Measurements from ENCODE around the gene SP1. TPM values are rescaled to one million over a fixed set of nuclear protein-coding genes. Genes with fewer than 3 reads are reported as not detected.

Gene SP1
- total and polyA plus RNA-seq, 9 of the 15 experiments (the other 6 are each of a cell fraction or from before 2014, with no cell fraction given): 8.0 to 65.5 (median 41.6) TPM

- TF ChIP-seq MLX (CRISPR knock-in tag; conservative IDR thresholded peaks at IDR 0.05): no peak
- no peak for TF ChIP-seq HLTF (IDR thresholded peaks at IDR 0.05)
- TF ChIP-seq ZNF696 (CRISPR knock-in tag; conservative IDR thresholded peaks at IDR 0.05): no peak
- 0 out of 2 replicates have a peak, but pooled peaks have one; percentile 18 for TF ChIP-seq MAX (CRISPR knock-in tag; IDR thresholded peaks at IDR 0.05)
- no peak for TF ChIP-seq ZNF584 (CRISPR knock-in tag; IDR thresholded peaks at IDR 0.05; ENCODE audit: low read depth)
- 0 out of 2 replicates have a peak, but pooled peaks have one; percentile 2 for TF ChIP-seq GATAD2A (IDR thresholded peaks at IDR 0.05)
- no peak for TF ChIP-seq ZNF79 (CRISPR knock-in tag; IDR thresholded peaks at IDR 0.05; ENCODE audit: low read depth)
- TF ChIP-seq ZC3H8 (IDR thresholded peaks at IDR 0.05): no peak
- no peak for TF ChIP-seq NR3C1 (CRISPR knock-in tag; IDR thresholded peaks at IDR 0.05)
- no peak for TF ChIP-seq SMARCA5 (IDR thresholded peaks at IDR 0.05)
- no peak for TF ChIP-seq CEBPB (tag; IDR thresholded peaks at IDR 0.05)
- no peak for TF ChIP-seq ZNF217 (CRISPR knock-in tag; IDR thresholded peaks at IDR 0.05)
- TF ChIP-seq ZFPM2 (CRISPR knock-in tag; IDR thresholded peaks at IDR 0.05): no peak
- TF ChIP-seq CREM (IDR thresholded peaks at IDR 0.05; ENCODE audit: low read depth): 0 out of 2 replicates have a peak, but pooled peaks have one; percentile 12
- TF ChIP-seq PHB (CRISPR knock-in tag; IDR thresholded peaks at IDR 0.05): no peak
- 0 out of 4 replicates have a peak, but pooled peaks of 1 of the 2 experiments have one; percentile 27 for TF ChIP-seq ZMIZ1 (IDR thresholded peaks at IDR 0.05; ENCODE audit: low read depth in 2 of 2, low read length in 2 of 2)
- TF ChIP-seq NEUROD1 (IDR thresholded peaks at IDR 0.05; ENCODE audit: borderline replicate concordance, low read depth, low read length, partially characterized antibody): no peak
- no peak for TF ChIP-seq ETV1 (tag; conservative IDR thresholded peaks at IDR 0.05; ENCODE audit: low read depth)
- TF ChIP-seq, protein P1, sequence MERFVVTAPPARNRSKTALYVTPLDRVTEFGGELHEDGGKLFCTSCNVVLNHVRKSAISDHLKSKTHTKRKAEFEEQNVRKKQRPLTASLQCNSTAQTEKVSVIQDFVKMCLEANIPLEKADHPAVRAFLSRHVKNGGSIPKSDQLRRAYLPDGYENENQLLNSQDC (CRISPR knock-in tag; IDR thresholded peaks at IDR 0.05): no peak
- no peak for TF ChIP-seq TCFL5 (CRISPR knock-in tag; conservative IDR thresholded peaks at IDR 0.05)
- TF ChIP-seq BRD9 (IDR thresholded peaks at IDR 0.05; ENCODE audit: low read depth, partially characterized antibody): peak; percentile 89
- TF ChIP-seq, protein P2, sequence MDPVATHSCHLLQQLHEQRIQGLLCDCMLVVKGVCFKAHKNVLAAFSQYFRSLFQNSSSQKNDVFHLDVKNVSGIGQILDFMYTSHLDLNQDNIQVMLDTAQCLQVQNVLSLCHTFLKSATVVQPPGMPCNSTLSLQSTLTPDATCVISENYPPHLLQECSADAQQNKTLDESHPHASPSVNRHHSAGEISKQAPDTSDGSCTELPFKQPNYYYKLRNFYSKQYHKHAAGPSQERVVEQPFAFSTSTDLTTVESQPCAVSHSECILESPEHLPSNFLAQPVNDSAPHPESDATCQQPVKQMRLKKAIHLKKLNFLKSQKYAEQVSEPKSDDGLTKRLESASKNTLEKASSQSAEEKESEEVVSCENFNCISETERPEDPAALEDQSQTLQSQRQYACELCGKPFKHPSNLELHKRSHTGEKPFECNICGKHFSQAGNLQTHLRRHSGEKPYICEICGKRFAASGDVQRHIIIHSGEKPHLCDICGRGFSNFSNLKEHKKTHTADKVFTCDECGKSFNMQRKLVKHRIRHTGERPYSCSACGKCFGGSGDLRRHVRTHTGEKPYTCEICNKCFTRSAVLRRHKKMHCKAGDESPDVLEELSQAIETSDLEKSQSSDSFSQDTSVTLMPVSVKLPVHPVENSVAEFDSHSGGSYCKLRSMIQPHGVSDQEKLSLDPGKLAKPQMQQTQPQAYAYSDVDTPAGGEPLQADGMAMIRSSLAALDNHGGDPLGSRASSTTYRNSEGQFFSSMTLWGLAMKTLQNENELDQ (CRISPR knock-in tag; IDR thresholded peaks at IDR 0.05; ENCODE audit: borderline replicate concordance): 0 out of 2 replicates have a peak, but pooled peaks have one; percentile 37
Observed at GRCh38 chr12:53352331-53353256, 27.4 kb upstream of the SP1 start (continued).
